Stimulated activated CD8-positive, alpha-beta memory T cell treated with anti-CD3 and anti-CD28 coated beads, Interleukin-15, amount 100 ng/mL, for 4 hours (primary cell): ENCODE measurements around the gene ME2.
A peak's percentile ranks its signal among the peaks of the same experiment; 100 is the strongest.
"Not testable (repeated sequence)": the region's sequence is repeated elsewhere in the genome, so short reads cannot be mapped to it uniquely, and the experiment has no call there.

Experiments used
- DNase-seq, 2 donors: peaks; one replicate each; pipeline ENCODE4 v3.0.0-alpha.2; 2020; ENCODE audit warnings: low read depth in 2 of 2

The ME2 gene

DNA sequence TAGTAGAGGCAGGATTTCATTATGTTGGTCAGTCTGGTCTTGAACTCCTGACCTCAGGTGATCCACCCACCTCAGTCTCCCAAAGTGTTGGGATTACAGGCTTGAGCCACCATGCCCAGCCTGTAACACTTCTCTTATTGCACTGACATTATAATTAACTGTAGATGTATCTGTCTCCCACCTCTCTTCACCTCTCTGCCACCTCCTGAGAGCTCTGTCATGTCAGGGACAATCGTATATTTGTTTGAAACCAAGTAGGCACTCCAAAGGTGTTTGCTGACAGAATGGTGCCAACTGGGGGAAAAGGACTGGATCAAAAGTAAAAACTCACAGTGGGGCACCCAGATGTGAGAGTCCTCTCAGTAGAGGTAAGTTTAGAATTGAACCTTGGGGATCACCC lies 17.3 kb upstream of the ME2 start:
- DNase-seq, result no peak

DNA sequence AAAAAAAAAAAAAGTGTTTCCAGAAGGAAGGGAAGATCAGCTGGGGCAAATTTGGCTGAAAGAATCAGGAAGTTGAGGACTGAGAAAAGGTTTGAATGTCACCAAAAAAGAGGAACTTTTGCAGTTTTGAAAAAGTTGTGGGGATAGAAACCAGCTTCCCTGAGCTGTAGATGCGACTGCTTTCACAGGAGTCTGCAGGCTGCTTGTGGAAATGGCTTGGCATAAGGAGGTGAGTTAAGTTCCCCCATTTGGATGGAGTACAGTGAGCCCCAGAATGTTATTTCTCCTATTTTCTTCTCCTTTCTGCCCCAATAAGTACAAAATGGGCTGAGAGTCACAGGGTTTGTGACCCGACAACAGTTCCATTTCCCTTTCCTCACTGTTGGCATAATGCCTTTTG lies 16.5 kb upstream of the ME2 start:
- DNase-seq, result no peak

- no peak for DNase-seq
These were observed 15.0 kb upstream of the ME2 start for GRCh38 chr18:50863840-50864375.

DNA sequence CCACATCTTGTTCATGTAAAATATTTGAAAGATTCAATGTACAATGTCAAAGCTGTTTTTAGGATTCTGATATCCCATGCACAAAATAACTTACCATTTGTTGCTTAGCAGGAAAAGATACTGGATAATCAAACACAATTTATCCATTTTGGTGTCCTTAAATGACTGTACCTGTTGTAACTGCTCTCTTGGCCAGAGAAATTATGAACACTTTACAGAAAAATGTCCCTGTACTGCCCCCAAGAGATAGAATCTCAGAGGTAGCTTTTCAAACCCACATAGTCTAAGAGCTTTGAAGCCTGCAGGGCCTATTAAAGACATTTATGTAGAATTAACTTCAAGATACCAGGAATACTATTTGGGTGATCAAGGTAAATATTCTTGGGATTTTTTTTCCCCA lies 12.2 kb upstream of the ME2 start:
- DNase-seq, result no peak

DNA sequence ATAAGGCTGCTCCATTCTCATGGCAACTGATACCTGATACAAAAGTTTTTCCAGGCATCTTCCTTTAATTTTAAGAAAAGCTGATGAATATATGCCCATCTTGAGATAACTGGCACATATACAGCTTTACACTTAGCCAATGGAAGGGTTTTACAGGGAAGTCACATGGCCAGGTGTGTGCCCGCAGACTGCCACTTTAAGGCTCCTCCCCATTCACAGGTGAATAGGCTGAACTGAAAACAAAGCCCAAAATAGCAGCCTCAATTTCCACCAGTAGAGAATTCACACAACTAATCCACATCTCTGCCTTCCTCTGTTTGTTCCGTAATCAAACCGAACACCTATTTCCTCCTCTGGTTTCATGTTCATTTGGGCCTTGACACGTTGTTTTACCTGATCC lies 9.8 kb upstream of the ME2 start:
- DNase-seq, result no peak

GRCh38 chr18:50870138-50870845 lies 8.6 kb upstream of the ME2 start:
- DNase-seq, result no peak

- no peak for DNase-seq
These were observed 7.1 kb upstream of the ME2 start for GRCh38 chr18:50871846-50872245.

GRCh38 chr18:50875966-50876536 lies 2.9 kb upstream of the ME2 start:
- no peak for DNase-seq

DNA sequence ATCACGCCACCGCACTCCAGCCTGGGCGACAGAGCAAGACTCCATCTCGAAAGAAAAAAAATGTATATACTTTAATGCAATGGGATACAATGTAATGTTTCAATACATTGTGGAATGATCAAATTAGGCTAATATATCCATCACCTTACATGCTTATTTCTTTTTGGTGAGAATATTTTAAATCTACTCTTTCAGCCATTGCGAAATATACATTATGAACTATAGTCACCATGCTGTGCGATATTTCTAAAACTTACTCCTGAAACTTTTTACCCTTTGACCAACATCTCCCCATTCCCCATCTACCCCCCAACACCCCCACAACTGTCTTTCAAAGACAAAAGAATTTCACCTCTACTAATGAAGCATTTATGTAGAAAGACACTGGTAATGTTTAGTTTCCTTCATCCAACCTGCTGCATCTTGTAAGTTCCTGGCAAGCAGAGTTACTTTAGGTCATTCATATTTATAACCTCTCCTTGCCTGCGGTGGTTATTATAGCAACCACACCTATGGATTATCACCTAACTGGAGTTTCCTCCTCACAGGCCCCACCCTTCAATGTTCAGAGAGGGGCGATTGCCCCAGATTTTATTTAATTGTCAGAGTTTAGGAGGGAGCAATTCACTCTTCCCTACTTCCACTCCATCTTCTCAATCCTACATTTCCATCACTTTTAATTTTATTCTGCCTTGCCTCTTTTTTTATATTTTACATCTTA lies 1.2 kb upstream of the ME2 start:
- DNase-seq, result no peak

DNA sequence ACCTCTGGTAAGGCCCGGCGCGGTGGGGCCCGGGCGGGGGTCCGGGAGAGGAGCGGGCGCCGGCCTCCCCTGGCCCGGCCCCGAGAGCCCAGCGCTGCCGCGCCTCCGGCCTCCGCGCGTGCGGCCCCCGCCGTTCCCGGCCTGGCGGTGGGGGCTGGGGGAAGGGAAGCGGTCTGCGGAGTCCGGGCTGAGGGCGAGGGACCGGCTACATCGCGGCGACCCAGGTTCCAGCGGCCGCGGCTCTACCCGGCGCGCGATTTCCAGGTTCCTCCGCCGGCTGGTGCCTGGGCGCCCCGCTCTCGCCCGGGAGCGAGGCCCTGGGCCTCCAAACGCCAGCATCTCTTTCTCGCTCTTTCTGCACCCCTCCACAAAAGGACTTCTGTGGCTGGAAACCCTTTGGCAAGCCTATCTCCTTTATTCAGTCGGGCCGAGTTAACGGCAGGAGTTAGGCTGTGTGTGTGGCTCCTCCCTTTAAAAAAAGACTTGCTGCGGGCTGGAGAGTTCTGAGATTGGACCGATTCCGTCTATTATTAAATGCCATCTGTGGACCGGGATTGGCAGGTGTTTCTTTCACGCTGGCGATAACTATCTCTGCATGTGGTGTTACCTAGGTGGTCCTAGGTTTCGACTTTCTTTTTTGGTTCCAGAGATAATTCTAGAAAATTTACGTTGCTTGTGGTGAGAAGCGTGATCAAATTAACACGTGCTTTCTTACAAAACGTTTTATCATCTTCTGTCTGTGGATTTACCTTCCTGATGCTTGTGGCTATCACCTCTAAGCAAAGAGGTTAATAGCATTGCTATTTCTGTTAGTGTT lies 592 bp downstream of the ME2 start:
- peak in 1 of 2 donors; percentile 5 for DNase-seq

- no peak for DNase-seq
These were observed 1.2 kb downstream of the ME2 start for GRCh38 chr18:50880119-50880465.

- DNase-seq, result not testable (repeated sequence)
These were observed 2.0 kb downstream of the ME2 start for GRCh38 chr18:50880944-50881343.

DNA sequence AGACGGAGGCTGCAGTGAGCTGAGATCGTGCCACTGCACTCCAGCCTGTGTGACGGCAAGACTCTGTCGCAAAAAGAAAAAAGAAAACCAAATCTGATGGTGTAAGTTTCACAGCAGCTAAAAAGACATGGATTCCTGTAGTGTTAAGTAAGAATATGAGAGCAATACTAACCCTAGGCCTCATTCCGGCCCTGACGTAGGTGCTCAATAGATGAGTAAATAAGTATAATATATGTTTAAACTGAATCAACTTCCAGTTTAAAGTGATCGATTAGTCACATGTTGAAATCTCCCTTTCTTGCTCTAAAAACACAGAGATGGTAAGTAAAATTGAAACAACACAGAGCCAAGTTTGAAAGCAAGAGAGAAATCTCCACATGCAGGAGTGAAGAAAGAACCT lies 8.0 kb downstream of the ME2 start:
- no peak for DNase-seq

- DNase-seq, result no peak
These were observed 16.6 kb downstream of the ME2 start for GRCh38 chr18:50895350-50896045.

GRCh38 chr18:50896093-50896492 lies 17.2 kb downstream of the ME2 start:
- no peak for DNase-seq

DNA sequence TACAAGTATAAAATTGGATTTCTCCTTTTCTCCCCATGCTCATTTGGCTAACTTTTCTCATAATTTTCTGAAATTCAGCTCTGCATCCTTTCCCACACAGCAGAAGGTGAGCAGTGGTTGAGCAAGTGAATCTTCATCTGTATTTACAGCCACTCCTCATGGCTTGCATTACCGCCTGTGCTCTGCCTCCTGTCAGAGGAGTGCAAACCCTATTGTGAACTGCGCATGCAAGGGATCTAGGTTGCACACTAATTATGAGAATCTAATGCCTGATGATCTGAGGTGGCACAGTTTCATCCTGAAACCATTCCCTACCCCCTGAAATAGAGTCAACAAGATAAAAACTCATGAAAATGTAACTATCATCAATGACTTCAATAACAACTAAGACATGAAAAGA lies 20.0 kb downstream of the ME2 start:
- DNase-seq, result no peak

- DNase-seq, result no peak
These were observed 23.9 kb downstream of the ME2 start for GRCh38 chr18:50902797-50903196.

- DNase-seq, result no peak
These were observed 27.9 kb downstream of the ME2 start for GRCh38 chr18:50906843-50907242.

GRCh38 chr18:50909261-50909660 lies 30.3 kb downstream of the ME2 start:
- DNase-seq, result no peak

GRCh38 chr18:50911006-50911405 lies 32.1 kb downstream of the ME2 start:
- no peak for DNase-seq

DNA sequence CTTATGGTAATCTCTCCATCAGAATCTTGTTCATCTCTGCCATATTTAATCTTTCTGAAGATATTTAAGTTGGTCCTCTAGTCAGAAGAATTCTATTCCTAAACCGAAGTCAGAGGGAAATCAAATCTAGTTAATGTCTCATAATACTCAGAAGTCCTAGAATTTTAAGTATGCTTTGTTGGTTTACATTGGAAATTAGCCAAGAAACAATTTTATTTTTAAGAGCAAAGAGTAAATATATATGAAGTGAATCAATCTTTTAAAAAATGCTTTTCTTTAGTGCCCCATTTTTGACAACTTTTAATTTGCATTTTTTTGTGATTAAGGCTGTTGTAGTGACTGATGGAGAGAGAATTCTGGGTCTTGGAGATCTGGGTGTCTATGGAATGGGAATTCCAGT lies 38.1 kb downstream of the ME2 start:
- DNase-seq, result no peak

GRCh38 chr18:50918153-50918552 lies 39.2 kb downstream of the ME2 start:
- no peak for DNase-seq
